T-helper 2 cell treated with Interferon-gamma antibody and Interleukin-4, amounts not matched to agents 5 μg/mL and 100 μg/mL, for 36 hours (primary cell): ENCODE data around the gene DDOST.

ENCODE experiments used
- DNase-seq: peaks from one replicate; pipeline ENCODE4 v3.0.0; 2021; ENCODE audit warnings: low spot score
- H3K27ac Mint-ChIP-seq: one replicate; pipeline ENCODE4 v1.8.0; 2021; ENCODE audit warnings: mild to moderate bottlenecking, mixed read lengths
- H3K27me3 Mint-ChIP-seq: one replicate; pipeline ENCODE4 v1.8.0; 2021; ENCODE audit warnings: low read depth, mixed read lengths
- H3K36me3 Mint-ChIP-seq: one replicate; pipeline ENCODE4 v1.8.0; 2021; ENCODE audit warnings: low read depth, mixed read lengths
- H3K4me1 Mint-ChIP-seq: one replicate; pipeline ENCODE4 v1.8.0; 2021; ENCODE audit warnings: low read depth, mixed read lengths
- H3K4me3 Mint-ChIP-seq: one replicate; pipeline ENCODE4 v1.8.0; 2022; ENCODE audit warnings: mild to moderate bottlenecking, moderate library complexity, mixed read lengths
- H3K9me3 Mint-ChIP-seq: one replicate; pipeline ENCODE4 v1.8.0; 2021; ENCODE audit warnings: mixed read lengths

DDOST gene

DNA sequence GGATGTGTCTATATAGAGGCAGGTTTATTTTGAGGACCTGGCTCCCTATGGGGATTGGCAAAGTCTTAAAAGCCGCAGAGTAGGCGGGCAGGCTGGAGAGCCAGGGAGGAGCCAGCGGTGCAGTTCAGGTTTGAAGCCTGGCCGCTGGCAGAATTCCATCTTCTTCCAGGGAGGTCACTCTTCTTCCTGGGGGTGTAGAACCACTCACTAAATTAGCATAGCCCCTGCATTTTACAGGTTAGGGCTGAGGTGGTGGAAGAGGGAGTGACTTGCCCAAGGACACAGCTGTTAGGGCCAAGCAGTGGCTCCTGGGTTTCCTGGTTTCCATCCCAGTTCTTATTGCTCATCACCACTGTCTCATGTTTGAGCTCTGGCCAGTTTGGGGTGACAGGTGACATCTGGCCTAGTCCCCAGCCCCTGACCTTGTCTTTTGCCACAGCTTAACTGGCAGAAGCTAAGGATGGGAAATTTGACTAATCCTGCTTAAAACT lies 26.5 kb downstream of the DDOST start:
- Mint-ChIP-seq H3K27ac (no peak overlapping the region), H3K9me3 (no peaks in the 10 kb centered on the region), H3K27me3 (no peaks in the 10 kb centered on the region), H3K4me1 (peaks cover 13% of the 10 kb centered on the region), H3K4me3 (peak overlapping the region; percentile 86), H3K36me3 (no peaks in the 10 kb centered on the region)
- no peak for DNase-seq

DNA sequence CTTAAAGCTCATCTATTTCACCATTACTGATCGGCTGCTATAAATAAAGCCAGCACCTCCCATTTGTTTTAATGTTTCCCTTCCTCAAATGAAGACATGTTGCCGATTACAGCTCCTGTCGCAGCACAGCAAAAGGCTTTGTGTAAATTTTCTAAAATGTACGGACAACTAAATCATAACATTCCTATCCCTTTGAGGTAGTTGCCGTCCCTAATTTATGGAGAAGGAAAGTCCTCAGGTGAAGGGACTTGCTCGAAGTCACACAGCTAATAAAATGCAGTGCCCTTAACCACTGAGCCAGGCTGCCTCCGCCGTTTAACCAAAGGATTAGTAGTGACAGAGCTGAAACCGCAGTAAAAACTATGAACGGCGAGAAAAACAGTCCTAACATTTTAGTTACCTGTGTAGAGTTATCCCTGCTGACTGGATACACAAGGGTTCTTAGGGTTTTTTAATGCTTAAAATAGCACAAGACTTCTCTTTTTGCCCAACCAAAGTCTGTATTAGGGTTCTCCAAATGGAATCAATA lies 27.0 kb downstream of the DDOST start:
- DNase-seq, result no peak
- H3K27me3 Mint-ChIP-seq, result no peaks in the 10 kb centered on the region
- H3K36me3 Mint-ChIP-seq, result no peaks in the 10 kb centered on the region
- peaks cover 13% of the 10 kb centered on the region for H3K4me1 Mint-ChIP-seq
- H3K4me3 Mint-ChIP-seq, result peak overlapping the region; percentile 86
- H3K27ac Mint-ChIP-seq, result peak overlapping the region; percentile 73
- no peaks in the 10 kb centered on the region for H3K9me3 Mint-ChIP-seq

GRCh38 chr1:20633190-20634064 lies 27.7 kb downstream of the DDOST start, which contains the start of gene PINK1:
PINK1 (plus strand) TSS chr1:20633458; CDS start chr1:20633549, 91 bp downstream.
- H3K36me3 Mint-ChIP-seq, result no peaks in the 10 kb centered on the region
- H3K27ac Mint-ChIP-seq, result peak within 1 kb of the TSS; percentile 73
- H3K4me3 Mint-ChIP-seq, result peak within 1 kb of the TSS; percentile 86
- peaks cover 13% of the 10 kb centered on the region for H3K4me1 Mint-ChIP-seq
- DNase-seq, result peak; percentile 87
- no peaks in the 10 kb centered on the region for H3K27me3 Mint-ChIP-seq
- no peaks in the 10 kb centered on the region for H3K9me3 Mint-ChIP-seq

DNA sequence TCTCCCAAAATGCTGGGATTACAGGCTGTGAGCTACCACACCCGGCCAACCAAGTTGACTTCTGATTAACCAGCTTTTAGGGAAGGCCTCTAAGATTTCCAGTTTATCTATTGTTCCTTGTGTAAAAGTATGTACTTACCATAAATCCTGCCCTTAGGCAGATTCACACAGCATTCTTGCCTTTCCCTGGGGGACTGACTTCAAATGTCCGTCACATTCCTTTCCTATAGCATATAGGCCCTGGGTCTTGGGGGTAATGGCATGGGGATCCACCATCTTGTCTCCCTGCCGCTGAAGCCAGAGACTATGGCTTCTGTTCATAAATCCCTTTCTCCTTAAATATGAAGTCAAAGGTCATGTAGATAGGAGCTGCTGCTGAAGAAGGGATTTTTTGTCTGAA lies 28.8 kb downstream of the DDOST start:
- Mint-ChIP-seq H3K27ac (peak overlapping the region; percentile 31), H3K4me1 (peaks cover 13% of the 10 kb centered on the region), H3K27me3 (peaks cover 5% of the 10 kb centered on the region), H3K36me3 (no peaks in the 10 kb centered on the region), H3K9me3 (no peaks in the 10 kb centered on the region), H3K4me3 (peak overlapping the region; percentile 64)
- no peak for DNase-seq

GRCh38 chr1:20630729-20631128 lies 30.4 kb downstream of the DDOST start:
- no peak for DNase-seq
- Mint-ChIP-seq H3K27ac (no peak overlapping the region), H3K4me1 (peaks cover 13% of the 10 kb centered on the region), H3K36me3 (no peaks in the 10 kb centered on the region), H3K27me3 (peaks cover 8% of the 10 kb centered on the region), H3K9me3 (no peaks in the 10 kb centered on the region), H3K4me3 (no peak overlapping the region)

GRCh38 chr1:20626524-20626923 lies 34.6 kb downstream of the DDOST start:
- H3K4me3 Mint-ChIP-seq, result no peak overlapping the region
- no peaks in the 10 kb centered on the region for H3K4me1 Mint-ChIP-seq
- no peaks in the 10 kb centered on the region for H3K36me3 Mint-ChIP-seq
- H3K27ac Mint-ChIP-seq, result no peak overlapping the region
- no peak for DNase-seq
- no peaks in the 10 kb centered on the region for H3K9me3 Mint-ChIP-seq
- H3K27me3 Mint-ChIP-seq, result peaks cover 9% of the 10 kb centered on the region

GRCh38 chr1:20626098-20626427 lies 35.1 kb downstream of the DDOST start:
- no peaks in the 10 kb centered on the region for H3K36me3 Mint-ChIP-seq
- peaks cover 9% of the 10 kb centered on the region for H3K27me3 Mint-ChIP-seq
- no peak overlapping the region for H3K27ac Mint-ChIP-seq
- no peaks in the 10 kb centered on the region for H3K4me1 Mint-ChIP-seq
- H3K9me3 Mint-ChIP-seq, result no peaks in the 10 kb centered on the region
- H3K4me3 Mint-ChIP-seq, result no peak overlapping the region
- DNase-seq, result no peak

DNA sequence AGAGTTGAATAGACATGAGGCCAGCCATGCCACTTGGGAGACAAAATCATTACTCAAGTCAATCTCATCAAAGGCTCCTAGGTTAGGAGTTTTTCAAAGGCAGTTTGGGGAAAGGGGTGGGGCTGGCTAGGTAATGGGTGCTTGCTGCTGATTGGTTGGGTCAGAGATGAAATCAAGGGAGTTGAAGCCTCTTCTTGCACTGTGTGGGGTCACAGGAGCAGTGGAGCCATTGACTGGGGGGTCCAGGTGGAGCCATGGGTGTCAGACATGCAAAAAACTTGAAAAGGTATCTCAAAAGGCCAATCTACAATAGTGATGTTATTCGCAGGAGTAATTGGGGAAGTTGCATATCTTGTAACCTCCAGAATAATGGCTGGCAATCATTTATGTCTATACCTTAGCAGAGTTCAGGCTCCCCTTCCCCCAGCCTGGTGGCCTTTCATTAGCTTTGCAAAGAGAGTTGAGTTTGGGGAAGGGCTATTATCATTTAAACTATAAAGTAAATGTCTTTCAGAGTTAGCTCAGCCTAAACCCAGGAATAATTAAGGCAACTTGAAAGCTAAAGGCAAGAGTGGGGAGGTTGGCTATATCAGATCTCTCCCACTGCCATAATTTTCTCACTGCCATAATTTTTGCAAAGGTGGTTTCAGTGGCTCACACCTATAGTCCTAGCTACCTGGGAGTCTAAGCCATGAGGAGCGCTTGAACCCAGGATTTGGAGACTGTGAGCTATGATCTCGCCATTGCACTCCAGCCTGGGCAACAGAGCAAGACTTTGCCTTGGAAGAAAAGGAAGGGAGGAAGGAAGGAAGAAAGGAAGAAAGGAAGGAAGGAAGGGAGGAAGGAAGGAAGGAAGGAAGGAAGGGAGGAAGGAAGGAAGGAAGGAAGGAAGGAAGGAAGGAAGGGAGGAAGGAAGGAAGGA lies 35.7 kb downstream of the DDOST start:
- no peaks in the 10 kb centered on the region for H3K4me1 Mint-ChIP-seq

GRCh38 chr1:20624709-20625108 lies 36.5 kb downstream of the DDOST start:
- Mint-ChIP-seq H3K27ac (no peak overlapping the region), H3K27me3 (peaks cover 13% of the 10 kb centered on the region), H3K4me3 (no peak overlapping the region), H3K36me3 (no peaks in the 10 kb centered on the region), H3K4me1 (no peaks in the 10 kb centered on the region), H3K9me3 (no peaks in the 10 kb centered on the region)
- DNase-seq, result no peak

More for the DNA sequence above, 35.7 kb downstream of the DDOST start:
- Mint-ChIP-seq H3K4me3 (no peak overlapping the region), H3K9me3 (no peaks in the 10 kb centered on the region), H3K27ac (no peak overlapping the region), H3K36me3 (no peaks in the 10 kb centered on the region), H3K27me3 (peaks cover 9% of the 10 kb centered on the region)
- DNase-seq, result no peak

DNA sequence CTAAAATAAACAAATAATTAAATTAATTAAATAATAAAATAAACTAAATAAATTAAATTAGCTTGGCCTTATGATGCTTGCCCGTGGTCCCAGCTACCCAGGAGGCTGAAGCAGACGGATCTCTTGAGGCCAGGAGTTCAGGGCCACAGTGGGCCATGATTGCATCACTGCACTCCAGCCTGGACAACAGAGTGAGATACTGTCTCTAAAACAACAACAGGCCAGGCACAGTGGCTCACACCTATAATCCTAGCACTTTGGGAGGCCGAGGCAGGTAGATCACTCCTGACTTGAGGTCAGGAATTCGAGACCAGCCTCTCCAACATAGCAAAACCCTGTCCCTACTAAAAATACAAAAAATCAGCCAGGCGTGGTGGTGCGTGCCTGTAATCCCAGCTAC lies 40.2 kb downstream of the DDOST start:
- Mint-ChIP-seq H3K4me1 (no peaks in the 10 kb centered on the region), H3K36me3 (no peaks in the 10 kb centered on the region), H3K4me3 (no peak overlapping the region), H3K9me3 (no peaks in the 10 kb centered on the region), H3K27me3 (peaks cover 5% of the 10 kb centered on the region), H3K27ac (no peak overlapping the region)
- DNase-seq, result no peak

DNA sequence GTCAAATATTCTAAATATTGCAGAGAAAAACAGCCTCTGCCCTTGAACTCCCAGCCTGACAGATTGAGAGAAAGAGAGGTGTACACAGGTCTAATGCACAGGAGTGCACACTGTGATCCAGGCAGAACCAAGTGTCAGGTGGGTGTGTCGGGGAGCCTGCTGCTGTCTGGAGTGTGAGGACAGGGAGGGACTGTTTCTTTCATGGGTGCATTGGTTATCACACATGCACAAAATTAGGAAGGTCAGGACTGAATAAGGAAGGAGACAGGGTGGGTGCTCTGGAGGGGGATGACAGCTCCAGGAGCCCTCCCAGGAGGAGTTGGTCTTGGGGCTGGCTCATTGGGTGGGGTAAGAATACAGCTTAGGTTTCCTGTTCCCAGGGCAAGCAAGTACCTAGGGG lies 41.2 kb downstream of the DDOST start:
- no peak for DNase-seq
- no peak overlapping the region for H3K27ac Mint-ChIP-seq
- H3K9me3 Mint-ChIP-seq, result no peaks in the 10 kb centered on the region
- peaks cover 3% of the 10 kb centered on the region for H3K27me3 Mint-ChIP-seq
- H3K4me3 Mint-ChIP-seq, result no peak overlapping the region
- no peaks in the 10 kb centered on the region for H3K4me1 Mint-ChIP-seq
- H3K36me3 Mint-ChIP-seq, result no peaks in the 10 kb centered on the region

DNA sequence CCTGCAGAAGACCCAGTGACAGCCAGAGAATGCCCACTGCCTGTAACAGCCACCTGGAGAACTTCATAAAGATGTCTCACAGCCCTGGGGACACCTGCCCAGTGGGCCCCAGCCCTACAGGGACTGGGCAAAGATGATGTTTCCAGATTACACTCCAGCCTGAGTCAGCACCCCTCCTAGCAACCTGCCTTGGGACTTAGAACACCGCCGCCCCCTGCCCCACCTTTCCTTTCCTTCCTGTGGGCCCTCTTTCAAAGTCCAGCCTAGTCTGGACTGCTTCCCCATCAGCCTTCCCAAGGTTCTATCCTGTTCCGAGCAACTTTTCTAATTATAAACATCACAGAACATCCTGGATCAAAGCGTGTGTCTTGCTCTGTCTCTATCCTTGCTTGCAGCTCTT lies 42.6 kb downstream of the DDOST start:
- Mint-ChIP-seq H3K36me3 (no peaks in the 10 kb centered on the region), H3K4me3 (no peak overlapping the region), H3K27me3 (peaks cover 5% of the 10 kb centered on the region), H3K27ac (no peak overlapping the region), H3K9me3 (no peaks in the 10 kb centered on the region), H3K4me1 (no peaks in the 10 kb centered on the region)
- no peak for DNase-seq

DNA sequence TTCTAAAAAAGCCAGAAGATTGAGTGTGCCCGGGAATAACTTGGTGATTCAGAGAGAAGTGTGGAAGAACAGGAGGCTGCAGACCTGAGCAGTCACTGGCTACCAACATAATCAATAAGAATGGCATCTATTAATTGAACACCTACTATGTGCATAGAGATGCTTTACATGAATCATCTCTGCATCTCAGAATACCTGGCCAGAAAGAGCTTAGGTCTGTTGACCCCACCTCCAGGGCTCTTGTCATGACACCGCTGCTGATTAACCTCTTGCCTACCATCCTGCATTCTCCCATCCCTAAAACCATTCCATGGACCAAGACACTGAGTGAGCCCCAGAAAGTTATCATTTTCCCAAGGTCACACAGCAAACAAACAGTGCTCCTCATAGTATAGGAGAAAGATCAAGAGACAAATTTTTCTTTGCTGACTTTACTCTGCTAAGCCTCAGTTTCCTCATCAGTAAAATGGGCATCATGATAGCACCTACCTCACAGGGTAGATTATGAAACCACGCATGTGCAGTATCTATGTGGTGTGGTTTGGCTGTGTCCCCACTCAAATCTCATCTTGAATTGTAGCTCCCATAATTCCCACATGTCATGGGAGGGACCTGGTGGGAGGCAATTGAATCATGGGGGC lies 44.2 kb downstream of the DDOST start:
- H3K36me3 Mint-ChIP-seq, result no peaks in the 10 kb centered on the region
- H3K4me1 Mint-ChIP-seq, result no peaks in the 10 kb centered on the region
- no peak for DNase-seq
- H3K27me3 Mint-ChIP-seq, result peaks cover 5% of the 10 kb centered on the region
- no peaks in the 10 kb centered on the region for H3K9me3 Mint-ChIP-seq
- no peak overlapping the region for H3K4me3 Mint-ChIP-seq
- H3K27ac Mint-ChIP-seq, result no peak overlapping the region
